OCI-LY7 (cell line): ENCODE data around the gene MAGI1. TPM values are rescaled to one million over a fixed set of nuclear protein-coding genes. Genes with fewer than 3 reads are reported as not detected.

Experiments
- BruUV-seq: library from RNA; stranded (reverse); fragments of 400-500 nt; replicated peaks from 2 replicates; lab custom pipeline; 2021; lab: Mats Ljungman, UMichigan
- CTCF ChIA-PET: fragments of 300-600 bp; sonication (Branson Sonifier 250); formaldehyde crosslinking; loops from one replicate; lab custom pipeline; 2022; ENCODE audit warnings: antibody characterized with exemption; ENCODE audit not compliant: unreplicated experiment; lab: Charles Lee
- POLR2A ChIA-PET: fragments of 300-600 bp; sonication (Branson Sonifier 250); formaldehyde crosslinking; loops from one replicate; lab custom pipeline; 2022; ENCODE audit warnings: antibody characterized with exemption; lab: Charles Lee
- DNase-seq: peaks from one replicate; pipeline ENCODE4 v3.0.0-alpha.2; 2015; ENCODE audit warnings: low spot score
- H2AFZ ChIP-seq: fragments of 200-600 bp; sonication (generic), shearing (Covaris generic); 2 replicates; pipeline ENCODE4 v1.6.1; 2014; ENCODE audit warnings: mild to moderate bottlenecking, antibody characterized with exemption, low read length, moderate library complexity
- H3K27ac ChIP-seq: fragments of 200-600 bp; sonication (generic); 2 replicates; pipeline ENCODE4 v1.5.1; 2014; ENCODE audit warnings: mixed run types, low read depth, mild to moderate bottlenecking, moderate library complexity, low read length, inconsistent platforms; ENCODE audit not compliant: poor library complexity, severe bottlenecking
- H3K36me3 ChIP-seq: fragments of 200-600 bp; sonication (generic); 2 replicates; pipeline ENCODE4 v1.6.1; 2014; ENCODE audit warnings: mild to moderate bottlenecking, antibody characterized with exemption, low read length, moderate library complexity, mixed read lengths; ENCODE audit not compliant: insufficient read depth
- H3K4me1 ChIP-seq: fragments of 200-600 bp; sonication (generic); 2 replicates; pipeline ENCODE4 v1.5.1; 2014; ENCODE audit warnings: mild to moderate bottlenecking, low read length; ENCODE audit not compliant: insufficient read depth, poor library complexity, severe bottlenecking
- H3K4me2 ChIP-seq: fragments of 200-600 bp; sonication (generic); 2 replicates; pipeline ENCODE4 v1.6.1; 2014; ENCODE audit warnings: mild to moderate bottlenecking, low read length
- H3K4me3 ChIP-seq: fragments of 200-600 bp; sonication (generic); 2 replicates; pipeline ENCODE4 v1.5.1; 2014; ENCODE audit warnings: mild to moderate bottlenecking, low read depth, low read length; ENCODE audit not compliant: poor library complexity, severe bottlenecking
- H3K79me2 ChIP-seq: fragments of 200-600 bp; sonication (generic); 2 replicates; pipeline ENCODE4 v1.6.1; 2016; ENCODE audit warnings: low read depth, mild to moderate bottlenecking, low read length, moderate library complexity, mixed read lengths; ENCODE audit not compliant: insufficient read depth
- H3K9me2 ChIP-seq: fragments of 200-600 bp; sonication (generic); 2 replicates; pipeline ENCODE4 v1.6.1; 2016; ENCODE audit warnings: mild to moderate bottlenecking, low read length, mixed read lengths; ENCODE audit not compliant: insufficient read depth
- H3K9me3 ChIP-seq: fragments of 200-600 bp; sonication (generic); 2 replicates; pipeline ENCODE4 v1.6.1; 2014; ENCODE audit warnings: mild to moderate bottlenecking, mixed run types, low read length, mixed read lengths
- H4K20me1 ChIP-seq: fragments of 200-600 bp; sonication (generic); 2 replicates; pipeline ENCODE4 v1.6.1; 2014; ENCODE audit warnings: mild to moderate bottlenecking, antibody characterized with exemption, low read length, moderate library complexity, mixed read lengths; ENCODE audit not compliant: insufficient read depth
- CTCF ChIP-seq: fragments of 200-600 bp; sonication (generic); conservative IDR thresholded peaks from 2 replicates; pipeline ENCODE4 v1.5.1; 2014; ENCODE audit warnings: mild to moderate bottlenecking, antibody characterized with exemption, low read length, moderate library complexity, mixed read lengths
- EZH2phosphoT487 ChIP-seq: fragments of 200-600 bp; sonication (generic); IDR thresholded peaks from 2 replicates; pipeline ENCODE4 v1.6.1; 2018; ENCODE audit warnings: low read depth, borderline replicate concordance, mild to moderate bottlenecking, mixed run types, antibody characterized with exemption, low read length, moderate library complexity, mixed read lengths
- intact Hi-C: fragments of 100-400 bp; cut with micrococcal nuclease; formaldehyde crosslinking; loops from one replicate; pipeline ENCODE4 v1.10.0; 2022; ENCODE audit not compliant: unreplicated experiment
- total RNA-seq, 2 experiments: library from RNA; depleted of rRNA in 1 of 2; stranded (reverse); fragments of >200 nt in 1 of 2; shearing (Covaris generic) in 1 of 2; gene quantifications; 2 replicates each; pipeline ENCODE4 v1.2.3, GENCODE V29; 2014 to 2022

MAGI1 gene
- total RNA-seq, 2 experiments from 2014 or later = 0.63 to 2.5 TPM

GRCh38 chr3:65827076-65827475 is 211.6 kb downstream of the MAGI1 start:
- Histone ChIP-seq H3K27ac (no peak overlapping the region), H3K9me2 (no peaks in the 10 kb centered on the region), H3K4me2 (no peak overlapping the region), H3K79me2 (no peaks in the 10 kb centered on the region), H3K4me3 (no peak overlapping the region), H3K36me3 (no peaks in the 10 kb centered on the region), H3K4me1 (no peaks in the 10 kb centered on the region), H2AFZ (no peak overlapping the region), H4K20me1 (no peaks in the 10 kb centered on the region), H3K9me3 (no peaks in the 10 kb centered on the region)
- intact Hi-C loops = no loop called here
- CTCF ChIA-PET = no interaction called here
- BruUV-seq = no TSS peak
- TF ChIP-seq CTCF (no peak), EZH2phosphoT487 (no peak)
- no peak for DNase-seq
- POLR2A ChIA-PET = interaction anchor here (1.1 kb wide), 1 partner anchor 14 kb away, joined by 3 read pairs; no protein-coding TSS in a partner anchor

GRCh38 chr3:65824166-65824565 is 214.6 kb downstream of the MAGI1 start:
- no peaks in the 10 kb centered on the region for H3K36me3 ChIP-seq
- no peak for DNase-seq
- POLR2A ChIA-PET = no interaction called here
- no TSS peak for BruUV-seq
- H3K27ac ChIP-seq = no peak overlapping the region
- intact Hi-C loops = no loop called here
- CTCF ChIA-PET = no interaction called here
- no peaks in the 10 kb centered on the region for H3K4me1 ChIP-seq
- no peak overlapping the region for H3K4me2 ChIP-seq
- no peaks in the 10 kb centered on the region for H3K79me2 ChIP-seq
- H3K9me3 ChIP-seq = no peaks in the 10 kb centered on the region
- H3K4me3 ChIP-seq = no peak overlapping the region
- H3K9me2 ChIP-seq = no peaks in the 10 kb centered on the region
- no peak overlapping the region for H2AFZ ChIP-seq
- no peaks in the 10 kb centered on the region for H4K20me1 ChIP-seq
- TF ChIP-seq CTCF (no peak), EZH2phosphoT487 (no peak)

GRCh38 chr3:65820600-65820999 is 218.1 kb downstream of the MAGI1 start:
- Histone ChIP-seq H3K9me3 (no peaks in the 10 kb centered on the region), H3K9me2 (no peaks in the 10 kb centered on the region), H2AFZ (no peak overlapping the region), H4K20me1 (no peaks in the 10 kb centered on the region), H3K4me1 (no peaks in the 10 kb centered on the region), H3K79me2 (no peaks in the 10 kb centered on the region), H3K4me3 (no peak overlapping the region), H3K36me3 (no peaks in the 10 kb centered on the region), H3K27ac (no peak overlapping the region), H3K4me2 (no peak overlapping the region)
- TF ChIP-seq CTCF = no peak
- no peak for TF ChIP-seq EZH2phosphoT487
- CTCF ChIA-PET = no interaction called here
- intact Hi-C loops = no loop called here
- no TSS peak for BruUV-seq
- POLR2A ChIA-PET = interaction anchor here (0.5 kb wide), 1 partner anchor 56 kb away, joined by 3 read pairs; no protein-coding TSS in a partner anchor
- no peak for DNase-seq
